ENCODE measurements around the gene BLOC1S6.

GRCh38 chr15:45587863-45588170 is 638 bp downstream of the BLOC1S6 start:
- no peak for TF ChIP-seq RAD21 (conservative IDR thresholded peaks at IDR 0.05)
- TF ChIP-seq CTCF (IDR thresholded peaks at IDR 0.05; ENCODE audit: poor library complexity, severe bottlenecking), result no peak
- no peak for TF ChIP-seq POLR2AphosphoS5 (IDR thresholded peaks at IDR 0.05)
- no peak for TF ChIP-seq EZH2 (IDR thresholded peaks at IDR 0.05; ENCODE audit: borderline replicate concordance, insufficient read depth, low read length, poor library complexity, severe bottlenecking)
- TF ChIP-seq SMC3 (conservative IDR thresholded peaks at IDR 0.05; ENCODE audit: poor library complexity), result no peak
- TF ChIP-seq MXI1 (conservative IDR thresholded peaks at IDR 0.05; ENCODE audit: poor library complexity, severe bottlenecking), result no peak
- TF ChIP-seq TAF1 (IDR thresholded peaks at IDR 0.05; ENCODE audit: low read depth), result no peak
- TF ChIP-seq REST (IDR thresholded peaks at IDR 0.05; ENCODE audit: borderline replicate concordance), result no peak

Data from neural cell (in vitro differentiated cells).